ENCODE results near the gene RABL3.
"Not testable (repeated sequence)": the region's sequence is repeated elsewhere in the genome, so short reads cannot be mapped to it uniquely, and the experiment has no call there.

Gene RABL3

GRCh38 chr3:120764206-120764605, 21.9 kb upstream of the RABL3 start:
- TF ChIP-seq CTCF (IDR thresholded peaks at IDR 0.05): no peak
- DNase-seq (ENCODE audit: low spot score): no peak
- no peak overlapping the region for H3K4me3 ChIP-seq
- no peak overlapping the region for H3K27ac ChIP-seq

GRCh38 chr3:120763601-120764000, 21.3 kb upstream of the RABL3 start:
- no peak overlapping the region for H3K27ac ChIP-seq
- no peak overlapping the region for H3K4me3 ChIP-seq
- no peak for DNase-seq (ENCODE audit: low spot score)
- TF ChIP-seq CTCF (IDR thresholded peaks at IDR 0.05): no peak

DNA sequence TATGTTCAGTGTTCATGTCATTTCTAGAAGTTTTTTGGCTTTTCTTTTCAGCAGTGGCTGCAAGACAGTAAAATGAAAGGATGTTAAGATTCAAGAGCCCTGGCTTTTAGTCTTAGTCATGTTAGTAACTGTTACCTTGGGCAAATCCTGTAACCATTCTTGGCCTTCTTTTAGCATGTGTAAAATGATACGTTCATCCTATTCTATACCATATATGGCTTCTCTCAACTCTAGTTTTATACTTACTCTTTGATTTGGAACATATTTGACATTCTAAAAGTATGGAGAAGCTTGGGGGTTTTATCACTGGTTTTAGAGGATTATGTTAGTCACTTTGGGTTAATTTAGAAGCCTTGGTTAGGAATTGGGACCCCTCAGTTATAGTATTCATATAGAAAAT, 20.3 kb upstream of the RABL3 start:
- DNase-seq (ENCODE audit: low spot score): no peak
- no peak for TF ChIP-seq CTCF (IDR thresholded peaks at IDR 0.05)
- Histone ChIP-seq H3K27ac (no peak overlapping the region), H3K4me3 (no peak overlapping the region)

DNA sequence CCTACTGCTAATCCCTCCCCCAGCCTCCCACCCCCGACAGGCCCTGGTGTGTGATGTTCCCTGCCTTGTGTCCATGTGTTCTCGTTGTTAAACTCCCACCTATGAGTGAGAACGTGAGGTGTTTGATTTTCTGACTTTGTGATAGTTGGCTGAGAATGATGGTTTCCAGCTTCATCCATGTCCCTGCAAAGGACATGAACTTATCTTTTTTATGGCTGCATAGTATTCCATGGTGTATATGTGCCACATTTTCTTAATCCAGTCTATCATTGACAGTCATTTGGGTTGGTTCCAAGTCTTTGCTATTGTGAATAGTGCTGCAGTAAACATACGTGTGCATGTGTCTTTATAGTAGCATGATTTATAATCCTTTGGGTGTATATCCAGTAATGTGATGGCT, 16.2 kb upstream of the RABL3 start:
- DNase-seq (ENCODE audit: low spot score): not testable (repeated sequence)

DNA sequence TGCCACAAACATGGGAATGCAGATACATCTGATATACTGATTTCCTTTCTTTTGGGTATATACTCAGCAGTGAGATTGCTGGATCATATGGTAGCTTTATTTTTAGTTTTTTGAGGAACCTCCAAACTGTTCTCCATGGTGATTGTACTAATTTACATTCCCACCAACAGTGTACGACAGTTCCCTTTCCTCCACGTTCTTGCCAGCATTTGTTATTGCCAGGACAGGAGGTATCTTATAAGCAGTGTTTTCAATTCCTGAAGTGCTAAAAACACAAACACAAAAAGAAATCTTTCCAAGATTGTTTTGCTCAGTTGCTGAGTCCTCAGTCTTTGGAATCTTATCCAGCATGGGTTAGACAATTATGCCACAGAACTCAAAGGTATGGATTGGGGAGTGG, 13.7 kb upstream of the RABL3 start:
- no peak for DNase-seq (ENCODE audit: low spot score)
- TF ChIP-seq CTCF (IDR thresholded peaks at IDR 0.05): no peak
- H3K27ac ChIP-seq: no peak overlapping the region
- no peak overlapping the region for H3K4me3 ChIP-seq

More for the DNA sequence above, 16.2 kb upstream of the RABL3 start:
- not testable (repeated sequence) for H3K4me3 ChIP-seq, H3K27ac ChIP-seq

- no peak for TF ChIP-seq CTCF (IDR thresholded peaks at IDR 0.05)
- Histone ChIP-seq H3K27ac (no peak overlapping the region), H3K4me3 (no peak overlapping the region)
- DNase-seq (ENCODE audit: low spot score): no peak
Measured at GRCh38 chr3:120753810-120754209, 11.5 kb upstream of the RABL3 start.

DNA sequence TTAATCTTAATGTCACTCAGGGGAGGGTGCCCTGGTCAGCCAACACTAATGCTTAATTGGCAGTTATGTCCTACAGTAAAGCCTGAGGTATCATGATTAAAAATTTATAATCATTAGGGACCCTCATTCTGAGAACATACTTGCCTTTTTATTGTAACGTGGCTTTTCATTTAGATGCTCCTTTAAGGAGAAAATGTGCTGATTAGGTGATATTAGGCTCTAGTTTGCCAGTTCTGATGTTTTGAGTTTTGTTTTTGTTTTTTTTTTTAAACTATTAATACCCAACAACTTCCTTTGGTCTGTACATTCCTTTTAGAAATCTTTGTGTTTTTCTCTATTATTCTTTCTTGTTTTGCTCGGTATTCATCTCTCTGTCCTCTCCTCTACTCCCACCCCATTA, 10.5 kb upstream of the RABL3 start:
- no peak for DNase-seq (ENCODE audit: low spot score)
- Histone ChIP-seq H3K27ac (no peak overlapping the region), H3K4me3 (no peak overlapping the region)
- TF ChIP-seq CTCF (IDR thresholded peaks at IDR 0.05): no peak

DNA sequence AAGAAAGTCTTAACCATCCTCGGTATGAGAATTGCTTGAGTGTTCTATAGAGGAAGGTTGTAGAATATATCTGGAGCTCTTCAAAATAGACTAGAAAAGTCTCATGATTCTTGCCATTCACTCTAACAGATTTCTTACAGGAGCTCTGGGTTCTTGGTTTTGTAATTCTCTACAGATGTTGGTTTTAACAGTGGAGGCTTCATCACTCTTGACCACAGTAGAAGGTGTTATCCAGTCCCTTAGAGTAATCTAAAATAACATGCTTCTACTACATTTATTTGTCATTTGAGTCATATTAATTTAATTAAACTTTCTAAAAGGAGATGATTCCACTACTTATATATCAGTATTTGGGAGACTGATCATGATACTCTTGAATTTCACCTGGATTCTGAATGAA, 9.9 kb upstream of the RABL3 start:
- DNase-seq (ENCODE audit: low spot score): no peak
- no peak overlapping the region for H3K4me3 ChIP-seq
- TF ChIP-seq CTCF (IDR thresholded peaks at IDR 0.05): no peak
- H3K27ac ChIP-seq: no peak overlapping the region
